Left forelimb (tissue), 1 donor: ENCODE results near the gene MDM1.

ENCODE experiments used
- DNase-seq: peaks from one replicate; pipeline ENCODE4 v3.0.0-alpha.2; 2018; ENCODE audit warnings: low spot score

The MDM1 gene

GRCh38 chr12:68272732-68273131 is 59.4 kb downstream of the MDM1 start:
- DNase-seq = no peak

GRCh38 chr12:68271346-68271745 is 60.8 kb downstream of the MDM1 start:
- DNase-seq = no peak

GRCh38 chr12:68270358-68270757 is 61.8 kb downstream of the MDM1 start:
- no peak for DNase-seq

- DNase-seq = no peak
Measured at GRCh38 chr12:68269779-68270178, 62.4 kb downstream of the MDM1 start.

GRCh38 chr12:68268967-68269366 is 63.2 kb downstream of the MDM1 start:
- DNase-seq = no peak

GRCh38 chr12:68267892-68268396 is 64.2 kb downstream of the MDM1 start:
- DNase-seq = no peak

- no peak for DNase-seq
Measured at GRCh38 chr12:68264857-68265256, 67.3 kb downstream of the MDM1 start.

- DNase-seq = no peak
Measured at GRCh38 chr12:68264158-68264855, 67.9 kb downstream of the MDM1 start.

GRCh38 chr12:68263366-68263765 is 68.8 kb downstream of the MDM1 start:
- no peak for DNase-seq

- DNase-seq = no peak
Measured at GRCh38 chr12:68261896-68262295, 70.3 kb downstream of the MDM1 start.

GRCh38 chr12:68260153-68260552 is 72.0 kb downstream of the MDM1 start:
- no peak for DNase-seq

- DNase-seq = no peak
Measured at GRCh38 chr12:68259318-68259940, 72.7 kb downstream of the MDM1 start.

- DNase-seq = no peak
Measured at GRCh38 chr12:68253504-68253903, 78.7 kb downstream of the MDM1 start, which contains the start of gene IL22. Gene IL22, minus strand, starts transcription at chr12:68253604. Its CDS starts 156 bp downstream, at chr12:68253448.

- DNase-seq = no peak
Measured at GRCh38 chr12:68252077-68252476, 80.1 kb downstream of the MDM1 start.

GRCh38 chr12:68250454-68250853 is 81.7 kb downstream of the MDM1 start:
- no peak for DNase-seq

GRCh38 chr12:68247785-68248184 is 84.4 kb downstream of the MDM1 start:
- DNase-seq = no peak

- no peak for DNase-seq
Measured at GRCh38 chr12:68246350-68246749, 85.8 kb downstream of the MDM1 start.

- no peak for DNase-seq
Measured at GRCh38 chr12:68245180-68246021, 86.8 kb downstream of the MDM1 start.
